ENCODE measurements around the gene ZSCAN16.
"Not testable (repeated sequence)": the region's sequence is repeated elsewhere in the genome, so short reads cannot be mapped to it uniquely, and the experiment has no call there.

Gene ZSCAN16

GRCh38 chr6:28124350-28124970, at the start of gene ZSCAN16:
ZSCAN16 (plus strand) TSS chr6:28124609; CDS start chr6:28125444, 835 bp downstream.
- DNase-seq (ENCODE audit: low read depth in 2 of 2) = peak; percentile 44 to 46

- DNase-seq (ENCODE audit: low read depth in 2 of 2) = no peak
These were observed 46.4 kb upstream of the ZSCAN16 start for GRCh38 chr6:28078050-28078449.

- no peak for DNase-seq (ENCODE audit: low read depth in 2 of 2)
These were observed 45.6 kb upstream of the ZSCAN16 start for GRCh38 chr6:28078836-28079235.

- DNase-seq (ENCODE audit: low read depth in 2 of 2) = not testable (repeated sequence)
These were observed 44.1 kb upstream of the ZSCAN16 start, which contains the start of gene ZNF165 for GRCh38 chr6:28080381-28080630. ZNF165 (plus strand) TSS chr6:28080568; CDS start chr6:28085481, 4,913 bp downstream.

- peak; percentile 93 for DNase-seq (ENCODE audit: low read depth in 2 of 2)
These were observed 43.6 kb upstream of the ZSCAN16 start for GRCh38 chr6:28080631-28081485.

- DNase-seq (ENCODE audit: low read depth in 2 of 2) = no peak
These were observed 43.0 kb upstream of the ZSCAN16 start for GRCh38 chr6:28081486-28081751.

- no peak for DNase-seq (ENCODE audit: low read depth in 2 of 2)
These were observed 41.5 kb upstream of the ZSCAN16 start for GRCh38 chr6:28082939-28083338.

- DNase-seq (ENCODE audit: low read depth in 2 of 2) = no peak
These were observed 35.4 kb upstream of the ZSCAN16 start for GRCh38 chr6:28089054-28089453.

- DNase-seq (ENCODE audit: low read depth in 2 of 2) = no peak
These were observed 33.4 kb upstream of the ZSCAN16 start for GRCh38 chr6:28090917-28091586.

- DNase-seq (ENCODE audit: low read depth in 2 of 2) = not testable (repeated sequence)
These were observed 22.2 kb upstream of the ZSCAN16 start for GRCh38 chr6:28102222-28102621.

- not testable (repeated sequence) for DNase-seq (ENCODE audit: low read depth in 2 of 2)
These were observed 21.7 kb upstream of the ZSCAN16 start for GRCh38 chr6:28102699-28103098.

GRCh38 chr6:28104392-28105244, 19.8 kb upstream of the ZSCAN16 start:
- DNase-seq (ENCODE audit: low read depth in 2 of 2) = peak; percentile 41 to 44

- DNase-seq (ENCODE audit: low read depth in 2 of 2) = no peak
These were observed 19.2 kb upstream of the ZSCAN16 start for GRCh38 chr6:28105245-28105639.

- DNase-seq (ENCODE audit: low read depth in 2 of 2) = no peak
These were observed 16.9 kb upstream of the ZSCAN16 start for GRCh38 chr6:28107506-28107905.

- no peak for DNase-seq (ENCODE audit: low read depth in 2 of 2)
These were observed 12.4 kb upstream of the ZSCAN16 start for GRCh38 chr6:28111964-28112363.

- DNase-seq (ENCODE audit: low read depth in 2 of 2) = no peak
These were observed 8.6 kb upstream of the ZSCAN16 start for GRCh38 chr6:28115799-28116198.

GRCh38 chr6:28117386-28118050, 6.9 kb upstream of the ZSCAN16 start:
- DNase-seq (ENCODE audit: low read depth in 2 of 2) = no peak

- DNase-seq (ENCODE audit: low read depth in 2 of 2) = no peak
These were observed 6.2 kb upstream of the ZSCAN16 start for GRCh38 chr6:28118217-28118616.

GRCh38 chr6:28121876-28122275, 2.5 kb upstream of the ZSCAN16 start:
- no peak for DNase-seq (ENCODE audit: low read depth in 2 of 2)

GRCh38 chr6:28122283-28122682, 2.1 kb upstream of the ZSCAN16 start:
- not testable (repeated sequence) for DNase-seq (ENCODE audit: low read depth in 2 of 2)

GRCh38 chr6:28124971-28125353, 553 bp downstream of the ZSCAN16 start:
- DNase-seq (ENCODE audit: low read depth in 2 of 2) = no peak

GRCh38 chr6:28125401-28125800, 992 bp downstream of the ZSCAN16 start:
- DNase-seq (ENCODE audit: low read depth in 2 of 2) = no peak
